ENCODE data around the gene NDUFS4.
A peak's percentile ranks its signal among the peaks of the same experiment; 100 is the strongest.
"Not testable (repeated sequence)": the region's sequence is repeated elsewhere in the genome, so short reads cannot be mapped to it uniquely, and the experiment has no call there.

The NDUFS4 gene

DNA sequence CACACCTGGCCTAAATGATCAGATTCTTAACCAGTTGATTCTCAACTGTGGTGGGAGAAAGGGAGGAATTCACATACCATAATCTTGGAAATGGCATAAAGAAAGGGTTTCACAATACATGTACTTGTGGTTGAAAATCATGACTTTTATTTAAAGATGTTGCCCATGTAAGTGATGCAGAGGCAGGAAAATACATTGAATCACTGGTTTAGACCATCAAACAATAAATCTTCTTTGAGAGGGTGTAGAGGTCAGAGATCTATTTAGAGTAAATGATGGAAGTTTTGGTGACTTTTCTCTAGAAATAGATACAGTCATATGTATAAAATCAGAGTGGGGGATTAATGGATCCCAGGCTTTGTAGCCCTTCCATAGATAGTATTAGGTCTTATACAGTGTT is 15.4 kb downstream of the NDUFS4 start:
- DNase-seq: no peak

DNA sequence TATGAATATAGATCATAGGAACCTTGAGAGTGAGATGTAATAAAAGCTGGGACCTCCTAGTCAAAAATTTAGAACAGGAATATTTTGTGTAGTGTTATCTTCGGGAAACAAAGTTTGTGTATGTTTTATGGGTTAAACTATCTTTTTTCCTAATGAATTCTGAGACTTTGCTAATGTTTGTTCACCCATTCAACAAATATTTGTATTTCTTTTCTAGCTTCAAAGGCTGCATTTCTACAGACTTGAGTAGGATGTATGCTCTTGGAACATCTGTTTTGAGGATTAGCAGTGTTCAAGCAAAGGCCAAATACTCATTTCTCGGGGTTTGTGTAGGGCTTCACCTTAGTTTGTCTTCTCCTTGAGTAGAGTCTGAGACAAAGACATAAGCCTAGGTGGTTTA is 16.2 kb downstream of the NDUFS4 start:
- DNase-seq: no peak

- no peak for DNase-seq
Measured at GRCh38 chr5:53578854-53579253, 18.4 kb downstream of the NDUFS4 start.

DNA sequence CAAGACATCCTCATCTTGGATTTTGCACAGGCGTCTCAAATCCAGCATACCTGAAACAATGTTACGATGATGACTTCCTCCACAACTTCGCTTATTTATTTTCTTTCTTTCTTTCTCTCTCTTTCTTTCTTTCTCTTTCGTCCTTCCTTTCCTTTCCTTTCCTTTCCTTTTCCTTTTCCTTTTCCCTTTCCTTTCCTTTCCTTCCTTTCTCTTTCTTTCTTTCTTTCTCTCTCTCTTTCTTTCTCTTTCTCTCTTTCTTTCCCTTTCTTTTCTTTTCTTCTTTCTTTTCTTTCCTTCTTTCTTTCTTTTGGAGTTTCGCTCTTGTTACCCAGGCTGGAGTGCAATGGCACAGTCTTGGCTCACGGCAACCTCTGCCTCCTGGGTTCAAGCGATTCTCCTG is 20.1 kb downstream of the NDUFS4 start:
- no peak for DNase-seq

- no peak for DNase-seq
Measured at GRCh38 chr5:53582225-53582624, 21.8 kb downstream of the NDUFS4 start.

- DNase-seq: no peak
Measured at GRCh38 chr5:53590759-53591158, 30.3 kb downstream of the NDUFS4 start.

DNA sequence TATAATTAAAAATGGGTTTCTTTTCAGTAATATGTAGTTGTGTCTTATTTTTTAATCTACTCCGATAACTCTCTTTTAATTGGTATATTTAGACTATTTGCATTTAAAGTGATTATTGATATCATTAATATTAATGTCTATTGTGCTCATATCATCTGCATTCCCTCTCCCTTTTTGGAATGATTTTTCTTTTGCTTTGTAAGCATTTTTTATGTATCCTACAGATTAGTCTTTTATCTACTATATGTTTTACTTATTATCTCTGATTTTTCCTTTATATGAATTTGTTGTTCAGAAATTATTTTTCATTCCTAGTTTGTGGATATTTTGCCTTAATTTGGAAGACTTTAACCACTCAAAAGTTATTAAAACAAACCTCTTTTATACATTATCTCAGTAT is 34.0 kb downstream of the NDUFS4 start:
- no peak for DNase-seq

DNA sequence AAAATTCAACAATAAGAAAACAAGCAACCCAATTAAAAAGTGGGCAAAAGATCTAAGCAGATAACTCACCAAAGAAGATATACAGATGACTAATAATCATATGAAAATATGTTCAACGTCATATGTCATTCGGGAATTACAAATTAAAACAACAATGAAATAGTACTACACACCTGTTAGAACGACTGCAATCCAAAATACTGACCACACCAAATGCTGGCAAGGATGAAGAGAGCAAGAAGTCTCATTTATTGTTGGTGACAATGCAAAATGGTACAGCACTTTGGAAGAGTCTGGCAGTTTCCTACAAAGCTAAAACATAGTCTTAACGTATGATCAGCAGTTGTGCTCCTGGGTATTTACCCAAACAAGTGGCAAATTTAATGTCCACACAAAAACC is 37.5 kb downstream of the NDUFS4 start:
- no peak for DNase-seq

- DNase-seq: no peak
Measured at GRCh38 chr5:53601570-53601969, 41.1 kb downstream of the NDUFS4 start.

DNA sequence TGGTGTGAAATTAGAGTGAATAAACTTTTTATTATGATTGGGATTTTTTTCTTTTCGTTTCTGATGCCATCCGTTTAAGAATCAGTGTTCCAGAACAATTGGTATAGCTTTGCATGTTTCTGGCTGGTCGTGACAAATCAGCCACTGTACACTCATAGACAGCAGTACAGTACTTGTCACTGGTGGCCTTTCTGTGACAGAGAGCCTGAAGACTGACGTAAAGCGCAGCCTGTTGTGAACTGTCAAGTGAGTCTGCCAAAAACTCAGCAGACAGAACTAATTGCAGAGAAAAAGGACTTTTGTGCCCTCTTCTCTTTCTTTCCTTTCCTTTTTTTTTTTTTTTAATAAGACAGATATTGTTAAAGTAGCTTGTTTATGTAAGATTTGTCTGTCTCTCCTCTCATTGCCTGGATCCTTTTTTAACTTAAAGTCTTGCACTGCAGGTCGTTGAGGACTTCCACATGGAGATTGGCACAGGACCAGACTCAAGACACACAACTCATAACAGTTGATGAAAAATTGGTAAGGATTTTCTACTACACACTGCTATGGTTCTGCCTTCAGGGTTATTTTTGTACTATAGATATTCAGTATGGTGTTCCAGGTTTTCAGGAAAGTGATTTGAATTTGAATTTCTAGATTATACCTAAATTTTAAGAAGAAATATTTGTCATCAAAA is 42.7 kb downstream of the NDUFS4 start:
- no peak for DNase-seq

DNA sequence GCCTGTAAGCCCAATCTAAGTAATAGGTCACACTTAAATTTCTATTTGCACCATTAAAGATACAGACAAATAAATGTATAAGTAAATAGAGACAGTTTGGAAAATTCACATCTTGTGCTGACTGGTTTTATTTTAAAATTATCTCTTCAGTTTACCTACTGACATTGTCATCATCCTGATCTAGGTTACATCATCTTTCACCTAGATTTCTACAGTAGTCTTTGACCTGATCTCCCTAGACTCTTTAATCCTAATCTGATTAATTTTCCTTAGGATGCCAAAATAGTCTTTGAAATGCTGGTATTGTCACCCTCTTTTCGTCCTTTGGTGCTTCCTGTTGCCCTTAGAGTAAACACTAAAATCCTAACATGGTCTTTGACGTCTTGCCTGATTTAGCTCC is 43.9 kb downstream of the NDUFS4 start:
- no peak for DNase-seq

DNA sequence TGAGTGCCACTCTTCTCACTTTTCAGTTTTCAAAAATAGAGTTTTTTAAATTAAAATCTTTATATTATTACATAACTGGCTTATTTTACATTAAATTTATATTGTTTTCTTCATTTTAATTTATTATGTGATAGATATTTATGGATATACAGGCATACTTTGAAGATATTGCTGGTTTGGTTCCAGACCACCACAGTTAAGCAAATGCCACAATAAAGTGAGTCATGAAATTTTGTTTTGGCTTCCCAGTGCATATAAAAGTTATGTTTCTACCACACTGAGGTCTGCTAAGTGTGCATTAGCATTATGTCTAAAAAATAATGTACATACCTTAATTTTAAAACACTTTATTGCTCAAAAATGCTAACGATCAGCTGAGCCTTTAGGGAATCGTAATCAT is 47.4 kb downstream of the NDUFS4 start:
- no peak for DNase-seq

DNA sequence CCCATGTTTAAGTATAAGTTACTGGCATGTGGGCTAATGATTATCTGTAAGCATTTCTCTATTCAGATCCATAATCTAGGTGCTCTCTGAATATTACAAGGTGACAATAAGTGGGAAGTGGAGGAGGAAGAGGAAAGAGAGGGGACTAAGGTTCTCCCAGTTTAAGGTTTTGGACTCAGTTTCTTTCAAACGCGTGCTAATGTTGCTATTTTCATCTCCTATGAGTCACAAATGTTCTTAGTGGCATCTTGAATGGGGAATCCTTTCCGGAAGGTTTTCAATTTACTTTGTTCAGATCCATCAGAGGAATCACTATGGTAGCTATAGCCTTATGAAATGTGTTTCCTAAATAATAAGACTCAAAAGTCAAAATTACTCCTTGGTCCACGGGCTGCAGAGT is 48.5 kb downstream of the NDUFS4 start:
- not testable (repeated sequence) for DNase-seq

DNA sequence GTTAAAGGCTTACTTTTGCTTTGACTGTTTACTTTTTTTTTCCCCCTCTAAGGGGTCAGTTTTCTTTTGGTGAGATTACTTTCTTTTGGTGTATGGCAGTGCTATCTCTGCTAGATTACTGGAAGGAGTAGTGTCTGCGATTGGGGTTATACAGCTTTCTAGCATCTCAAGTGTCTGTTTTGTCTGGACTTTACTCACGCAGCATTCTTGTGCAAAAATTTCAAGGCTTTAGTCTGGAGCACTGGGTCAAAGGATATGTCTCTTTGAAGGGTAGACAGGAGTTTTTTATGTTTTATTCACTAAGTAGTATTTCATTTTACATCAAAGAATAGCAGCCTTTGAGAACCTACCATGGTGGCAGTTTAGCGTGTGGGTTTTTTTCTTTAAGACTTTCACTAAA is 52.6 kb downstream of the NDUFS4 start:
- no peak for DNase-seq

- no peak for DNase-seq
Measured at GRCh38 chr5:53613536-53613935, 53.1 kb downstream of the NDUFS4 start.

GRCh38 chr5:53614376-53614885 is 54.0 kb downstream of the NDUFS4 start:
- DNase-seq: no peak

GRCh38 chr5:53616939-53617549 is 56.6 kb downstream of the NDUFS4 start:
- DNase-seq: peak in 1 of 2 experiments; percentile 44

- no peak for DNase-seq
Measured at GRCh38 chr5:53631251-53631650, 70.8 kb downstream of the NDUFS4 start.

- no peak for DNase-seq
Measured at GRCh38 chr5:53642061-53642460, 81.6 kb downstream of the NDUFS4 start.

- DNase-seq: no peak
Measured at GRCh38 chr5:53643445-53643844, 83.0 kb downstream of the NDUFS4 start.

DNA sequence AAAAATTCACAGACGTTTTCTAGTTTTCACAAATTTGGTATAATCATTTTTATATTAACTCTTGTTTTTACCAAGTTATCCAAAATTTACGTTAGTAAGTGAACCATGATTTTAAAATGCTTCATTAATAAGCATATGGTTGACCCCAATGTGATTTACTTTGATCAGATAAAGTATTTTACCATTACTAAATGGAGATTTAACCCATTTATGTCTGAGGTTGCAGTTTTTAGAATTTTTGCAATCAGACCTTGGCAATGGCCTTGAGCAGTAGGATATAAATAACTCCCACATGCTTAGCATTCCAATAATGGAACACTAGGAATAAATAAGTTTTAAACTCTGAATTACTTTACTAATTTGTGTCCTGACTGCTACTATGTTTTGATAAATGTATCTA is 84.6 kb downstream of the NDUFS4 start:
- no peak for DNase-seq

DNA sequence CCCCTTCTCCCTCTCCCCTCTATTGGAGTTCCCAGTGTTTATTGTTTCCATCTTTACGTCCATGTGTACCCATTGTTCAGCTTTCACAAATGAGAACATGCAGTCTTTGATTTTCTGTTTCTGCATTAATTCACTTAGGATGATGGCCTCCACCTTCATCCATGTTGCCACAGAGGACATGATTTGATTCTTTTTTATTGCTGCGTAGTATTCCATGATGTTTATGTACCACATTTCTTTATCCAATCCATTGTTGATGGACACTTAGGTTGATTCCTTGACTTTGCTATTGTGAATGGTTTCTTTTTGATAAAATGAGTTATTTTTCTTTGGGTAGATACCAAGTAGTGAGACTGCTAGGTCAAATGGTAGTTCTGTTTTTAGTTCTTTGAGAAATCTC is 88.9 kb downstream of the NDUFS4 start:
- no peak for DNase-seq

DNA sequence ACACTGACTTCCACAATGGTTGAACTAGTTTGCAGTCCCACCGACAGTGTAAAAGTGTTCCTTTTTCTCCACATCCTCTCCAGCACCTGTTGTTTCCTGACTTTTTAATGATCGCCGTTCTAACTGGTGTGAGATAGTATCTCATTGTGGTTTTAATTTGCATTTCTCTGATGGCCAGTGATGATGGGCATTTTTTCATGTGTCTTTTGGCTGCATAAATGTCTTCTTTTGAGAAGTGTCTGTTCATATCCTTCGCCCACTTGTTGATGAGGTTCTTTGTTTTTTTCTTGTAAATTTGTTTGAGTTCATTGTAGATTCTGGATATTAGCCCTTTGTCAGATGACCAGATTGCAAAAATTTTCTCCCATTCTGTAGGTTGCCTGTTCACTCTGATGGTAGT is 100.1 kb downstream of the NDUFS4 start:
- not testable (repeated sequence) for DNase-seq

DNA sequence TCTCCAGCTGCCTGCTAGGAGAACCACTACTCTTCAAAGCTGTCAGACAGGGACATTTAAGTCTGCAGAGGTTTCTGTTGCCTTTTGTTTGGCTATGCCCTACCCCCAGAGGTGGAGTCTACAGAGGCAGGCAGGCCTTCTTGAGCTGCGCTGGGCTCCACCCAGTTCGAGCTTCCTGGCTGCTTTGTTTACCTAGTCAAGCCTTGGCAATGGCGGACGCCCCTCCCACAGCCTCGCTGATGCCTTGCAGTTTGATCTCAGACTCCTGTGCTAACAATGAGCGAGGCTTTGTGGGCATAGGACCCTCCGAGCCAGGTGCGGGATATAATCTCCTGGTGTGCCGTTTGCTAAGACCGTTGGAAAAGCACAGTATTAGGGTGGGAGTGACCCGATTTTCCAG is 104.9 kb downstream of the NDUFS4 start:
- not testable (repeated sequence) for DNase-seq

- no peak for DNase-seq
Measured at GRCh38 chr5:53667621-53668020, 107.2 kb downstream of the NDUFS4 start.

All from Kasumi-1 (cell line).